ENCODE measurements around the gene CEMIP.
A peak's percentile ranks its signal among the peaks of the same experiment; 100 is the strongest.

Gene CEMIP, protein sequence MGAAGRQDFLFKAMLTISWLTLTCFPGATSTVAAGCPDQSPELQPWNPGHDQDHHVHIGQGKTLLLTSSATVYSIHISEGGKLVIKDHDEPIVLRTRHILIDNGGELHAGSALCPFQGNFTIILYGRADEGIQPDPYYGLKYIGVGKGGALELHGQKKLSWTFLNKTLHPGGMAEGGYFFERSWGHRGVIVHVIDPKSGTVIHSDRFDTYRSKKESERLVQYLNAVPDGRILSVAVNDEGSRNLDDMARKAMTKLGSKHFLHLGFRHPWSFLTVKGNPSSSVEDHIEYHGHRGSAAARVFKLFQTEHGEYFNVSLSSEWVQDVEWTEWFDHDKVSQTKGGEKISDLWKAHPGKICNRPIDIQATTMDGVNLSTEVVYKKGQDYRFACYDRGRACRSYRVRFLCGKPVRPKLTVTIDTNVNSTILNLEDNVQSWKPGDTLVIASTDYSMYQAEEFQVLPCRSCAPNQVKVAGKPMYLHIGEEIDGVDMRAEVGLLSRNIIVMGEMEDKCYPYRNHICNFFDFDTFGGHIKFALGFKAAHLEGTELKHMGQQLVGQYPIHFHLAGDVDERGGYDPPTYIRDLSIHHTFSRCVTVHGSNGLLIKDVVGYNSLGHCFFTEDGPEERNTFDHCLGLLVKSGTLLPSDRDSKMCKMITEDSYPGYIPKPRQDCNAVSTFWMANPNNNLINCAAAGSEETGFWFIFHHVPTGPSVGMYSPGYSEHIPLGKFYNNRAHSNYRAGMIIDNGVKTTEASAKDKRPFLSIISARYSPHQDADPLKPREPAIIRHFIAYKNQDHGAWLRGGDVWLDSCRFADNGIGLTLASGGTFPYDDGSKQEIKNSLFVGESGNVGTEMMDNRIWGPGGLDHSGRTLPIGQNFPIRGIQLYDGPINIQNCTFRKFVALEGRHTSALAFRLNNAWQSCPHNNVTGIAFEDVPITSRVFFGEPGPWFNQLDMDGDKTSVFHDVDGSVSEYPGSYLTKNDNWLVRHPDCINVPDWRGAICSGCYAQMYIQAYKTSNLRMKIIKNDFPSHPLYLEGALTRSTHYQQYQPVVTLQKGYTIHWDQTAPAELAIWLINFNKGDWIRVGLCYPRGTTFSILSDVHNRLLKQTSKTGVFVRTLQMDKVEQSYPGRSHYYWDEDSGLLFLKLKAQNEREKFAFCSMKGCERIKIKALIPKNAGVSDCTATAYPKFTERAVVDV (N-terminal part only)

DNA sequence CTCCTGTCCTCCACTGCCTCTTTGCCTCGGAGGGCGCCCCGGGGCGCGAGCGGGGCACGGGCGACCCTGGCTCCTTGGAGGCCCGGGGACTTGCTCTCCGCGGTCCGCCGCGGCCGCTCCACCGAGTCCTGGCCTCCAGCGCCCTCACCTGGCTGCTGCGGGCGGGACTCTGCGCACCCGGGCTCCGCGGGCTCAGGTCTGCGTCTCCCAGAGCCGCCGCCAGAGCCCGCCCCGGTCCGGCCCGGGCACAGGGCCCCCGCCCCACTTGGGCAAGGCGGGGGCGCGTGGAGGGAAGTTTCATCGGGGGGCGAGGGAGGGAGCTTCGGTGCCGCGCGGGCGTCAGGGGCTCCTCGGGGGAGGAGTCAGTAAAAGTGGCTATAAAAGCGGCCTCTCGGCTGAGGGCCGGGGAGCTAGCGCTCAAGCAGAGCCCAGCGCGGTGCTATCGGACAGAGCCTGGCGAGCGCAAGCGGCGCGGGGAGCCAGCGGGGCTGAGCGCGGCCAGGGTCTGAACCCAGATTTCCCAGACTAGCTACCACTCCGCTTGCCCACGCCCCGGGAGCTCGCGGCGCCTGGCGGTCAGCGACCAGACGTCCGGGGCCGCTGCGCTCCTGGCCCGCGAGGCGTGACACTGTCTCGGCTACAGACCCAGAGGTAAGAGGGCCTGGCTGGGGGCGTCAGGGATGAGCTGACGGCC lies at the start of gene CEMIP:
TSS of gene CEMIP (plus strand) at position 407 of the 694 bp plus-strand sequence. CDS start 94,510 bp downstream, outside the sequence.
- peak; percentile 45 to 52 for DNase-seq

DNA sequence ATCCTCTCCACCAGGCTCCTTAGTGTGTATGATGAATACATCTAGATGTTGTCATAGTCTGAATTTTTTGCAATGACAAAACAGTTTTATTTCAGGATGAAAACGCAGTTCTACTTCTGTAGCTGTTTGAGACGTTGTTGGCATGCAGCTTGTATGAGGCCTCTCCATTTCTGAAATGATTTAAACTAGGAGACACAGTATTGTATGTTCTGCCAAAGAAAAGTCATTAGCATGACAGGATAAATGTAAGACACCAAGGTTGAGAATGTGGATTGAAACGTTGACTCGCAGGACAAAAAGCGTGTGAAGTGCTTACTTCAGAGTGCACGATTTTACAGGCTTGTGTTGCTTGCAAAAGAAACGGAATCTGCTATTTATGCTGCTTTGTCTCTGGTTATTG lies 48.8 kb upstream of the CEMIP start:
- no peak for DNase-seq

DNA sequence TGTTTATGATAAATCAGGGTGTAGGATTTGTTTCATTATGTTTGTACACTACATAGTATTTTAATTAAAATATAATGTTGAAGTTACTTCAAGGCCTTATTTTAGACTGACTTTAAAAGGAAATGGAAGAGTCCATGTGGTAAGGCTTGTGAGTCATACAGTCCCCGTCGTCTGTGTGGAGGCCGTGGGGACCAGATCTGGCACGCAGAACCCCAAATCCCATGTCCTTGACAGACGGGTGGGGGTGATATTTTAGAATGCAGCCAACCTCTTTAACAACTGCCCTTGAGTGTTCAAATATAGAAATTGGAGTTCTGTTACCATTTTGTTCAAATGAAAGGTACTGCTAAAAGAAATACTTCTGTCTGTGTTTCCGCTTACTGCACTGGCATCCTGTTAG lies 48.2 kb upstream of the CEMIP start:
- no peak for DNase-seq

- DNase-seq = no peak
Measured at GRCh38 chr15:80732167-80732566, 47.0 kb upstream of the CEMIP start.

DNA sequence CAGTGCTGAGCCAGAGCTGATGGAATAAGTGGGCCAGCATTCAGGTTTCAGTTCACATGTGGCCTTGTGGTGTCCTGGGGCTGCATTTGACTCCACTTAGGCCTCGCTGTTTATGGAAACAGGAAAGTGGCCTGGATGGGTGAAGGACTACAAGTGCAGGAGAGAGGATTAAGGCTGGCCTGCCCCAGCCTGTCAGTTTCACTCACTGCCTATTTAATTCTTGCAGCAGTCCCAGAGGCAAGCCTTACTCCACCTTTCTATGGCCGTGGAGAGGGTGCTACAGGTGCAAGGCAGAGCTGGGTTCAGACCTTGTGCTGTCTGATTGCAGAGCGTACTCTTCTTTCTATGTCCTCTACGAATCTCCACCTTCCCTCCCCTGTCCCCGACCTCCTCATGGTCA lies 46.4 kb upstream of the CEMIP start:
- no peak for DNase-seq

GRCh38 chr15:80733460-80733859 lies 45.7 kb upstream of the CEMIP start:
- no peak for DNase-seq

- no peak for DNase-seq
Measured at GRCh38 chr15:80735344-80735743, 43.8 kb upstream of the CEMIP start.

DNA sequence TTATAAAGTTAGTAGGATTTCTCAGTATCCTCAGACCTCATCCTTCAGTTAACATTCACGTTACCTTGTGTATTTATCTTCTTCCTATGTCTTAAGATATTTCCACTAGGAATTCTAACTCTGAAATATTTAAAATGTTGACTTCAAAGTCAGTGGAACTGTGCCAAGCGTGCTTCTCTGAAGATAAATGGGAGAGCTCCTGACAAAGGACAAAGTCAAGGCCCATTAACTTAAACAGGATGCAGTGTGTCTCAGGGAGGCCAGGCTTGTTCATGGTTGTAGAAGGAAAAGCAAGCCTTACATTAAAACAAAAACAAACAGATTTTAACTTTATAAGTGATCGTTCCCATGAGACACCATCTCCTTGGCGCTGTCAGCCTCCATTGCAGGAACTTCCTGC lies 42.6 kb upstream of the CEMIP start:
- DNase-seq = no peak

GRCh38 chr15:80739919-80740318 lies 39.3 kb upstream of the CEMIP start:
- no peak for DNase-seq

DNA sequence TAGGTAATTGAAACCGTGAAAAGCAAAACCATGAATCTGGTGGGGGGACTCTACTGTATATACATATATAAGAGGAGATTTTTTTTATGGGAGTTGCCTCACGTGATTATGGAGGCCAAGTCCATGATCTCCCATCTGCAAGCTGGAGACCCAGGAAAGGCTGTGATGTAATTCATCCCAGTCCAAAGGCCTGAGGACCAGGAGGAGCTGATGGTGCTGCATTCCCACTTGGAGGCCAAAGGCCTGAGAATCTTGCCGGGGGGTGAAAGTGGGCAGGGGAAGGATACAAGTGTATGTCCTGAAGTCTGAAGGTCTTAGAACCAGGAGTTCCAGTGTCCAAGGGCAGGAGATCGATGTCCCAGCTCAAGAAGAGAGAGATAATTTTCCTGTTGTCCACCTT lies 37.1 kb upstream of the CEMIP start:
- DNase-seq = no peak

- no peak for DNase-seq
Measured at GRCh38 chr15:80743189-80743833, 35.9 kb upstream of the CEMIP start.

DNA sequence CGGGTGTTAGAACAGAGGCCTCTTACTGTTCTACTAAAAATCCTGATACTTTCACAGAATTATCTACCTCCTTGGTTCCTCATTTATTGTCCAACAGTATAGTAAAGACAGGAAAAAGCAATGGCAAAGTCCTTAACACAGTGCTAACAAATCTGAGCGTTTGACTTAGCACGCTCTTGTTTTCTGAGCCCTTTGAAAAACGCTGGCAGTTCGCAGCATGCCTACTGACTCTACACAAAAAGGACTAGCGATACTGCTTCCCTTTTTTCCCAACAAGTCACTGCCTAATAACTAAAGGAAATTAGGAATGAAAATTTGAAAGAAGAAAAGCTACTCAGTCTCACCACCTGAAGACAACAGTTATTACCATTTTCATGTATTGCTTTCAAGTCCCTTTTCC lies 34.8 kb upstream of the CEMIP start:
- no peak for DNase-seq

- no peak for DNase-seq
Measured at GRCh38 chr15:80744826-80745225, 34.3 kb upstream of the CEMIP start.

GRCh38 chr15:80745888-80746287 lies 33.3 kb upstream of the CEMIP start:
- no peak for DNase-seq

GRCh38 chr15:80747317-80748053 lies 31.7 kb upstream of the CEMIP start:
- DNase-seq = no peak

GRCh38 chr15:80749589-80749988 lies 29.6 kb upstream of the CEMIP start:
- DNase-seq = no peak

- no peak for DNase-seq
Measured at GRCh38 chr15:80750575-80750974, 28.6 kb upstream of the CEMIP start.

GRCh38 chr15:80752204-80752603 lies 27.0 kb upstream of the CEMIP start:
- DNase-seq = no peak

DNA sequence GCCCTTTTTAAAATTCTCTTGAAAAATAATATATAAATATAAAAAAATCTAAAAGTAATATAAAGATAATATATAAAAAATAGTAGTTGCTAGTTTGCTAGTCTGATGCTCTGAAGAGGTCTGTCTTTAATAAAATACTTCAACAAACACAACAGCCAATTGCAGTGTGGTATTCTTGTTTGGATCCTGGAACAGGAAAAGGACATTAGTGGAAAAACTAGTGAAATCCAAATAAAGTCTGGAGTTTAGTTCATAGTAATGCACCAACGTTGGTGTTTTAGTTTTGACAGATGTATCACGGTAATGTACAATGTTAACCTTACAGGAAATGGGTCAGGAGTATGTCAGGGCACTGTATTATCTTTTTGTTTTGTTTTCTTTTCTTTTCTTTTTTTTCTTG lies 26.0 kb upstream of the CEMIP start:
- DNase-seq = no peak

DNA sequence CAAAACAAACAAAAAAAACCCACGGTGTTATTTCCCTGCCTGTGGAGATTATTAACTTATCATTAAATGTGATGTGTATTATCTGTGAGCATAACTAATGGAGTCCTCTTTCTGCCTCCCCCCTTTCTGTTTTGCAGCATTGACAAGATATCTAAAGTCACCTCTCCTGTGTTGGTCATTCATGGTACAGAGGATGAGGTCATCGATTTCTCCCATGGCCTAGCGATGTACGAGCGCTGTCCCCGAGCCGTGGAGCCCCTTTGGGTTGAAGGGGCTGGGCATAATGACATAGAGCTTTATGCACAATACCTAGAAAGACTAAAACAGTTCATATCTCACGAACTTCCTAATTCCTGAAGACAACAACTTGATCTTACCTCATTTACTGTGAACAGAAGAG lies 25.2 kb upstream of the CEMIP start:
- no peak for DNase-seq

- DNase-seq = no peak
Measured at GRCh38 chr15:80755885-80756284, 23.3 kb upstream of the CEMIP start.

Measured in inflammatory macrophage treated with lipopolysaccharide for 1 hour (primary cell).